D721Med (cell line): ENCODE measurements around the gene NEUROD2.

Experiments used
- DNase-seq: peaks from one replicate; pipeline ENCODE4 v3.0.0; 2011; ENCODE audit warnings: low spot score; ENCODE audit not compliant: insufficient read length
- FAIRE-seq: peaks from 2 replicates; lab custom pipeline; 2011; peaks lifted over from hg19 to GRCh38; lab: Jason Lieb, UNC
- CTCF ChIP-seq: IDR thresholded peaks from 2 replicates; pipeline ENCODE4 v1.5.1; 2012; ENCODE audit warnings: mild to moderate bottlenecking, control low read depth; ENCODE audit not compliant: insufficient read depth; ENCODE audit errors: missing control alignments

Gene NEUROD2

GRCh38 chr17:39612291-39612894, 4.7 kb upstream of the NEUROD2 start:
- no peak for TF ChIP-seq CTCF
- FAIRE-seq (no peak), DNase-seq (no peak)

- TF ChIP-seq CTCF, result no peak
- FAIRE-seq (no peak), DNase-seq (no peak)
These were observed 3.8 kb upstream of the NEUROD2 start for GRCh38 chr17:39611401-39612112.

- TF ChIP-seq CTCF, result no peak
- no peak for FAIRE-seq
These were observed 1.8 kb upstream of the NEUROD2 start for GRCh38 chr17:39609416-39610025.

GRCh38 chr17:39608142-39608981, 642 bp upstream of the NEUROD2 start:
- no peak for FAIRE-seq
- no peak for DNase-seq
- no peak for TF ChIP-seq CTCF

More at GRCh38 chr17:39609416-39610025, 1.8 kb upstream of the NEUROD2 start:
- DNase-seq, result no peak

- FAIRE-seq, result no peak
- DNase-seq, result no peak
- no peak for TF ChIP-seq CTCF
These were observed 466 bp downstream of the NEUROD2 start for GRCh38 chr17:39607057-39607850.

GRCh38 chr17:39606434-39607056, 1.2 kb downstream of the NEUROD2 start:
- FAIRE-seq (no peak), DNase-seq (no peak)
- no peak for TF ChIP-seq CTCF
